Smooth muscle cell (in vitro differentiated cells): ENCODE data around the gene RHOU. TPM values are rescaled to one million over a fixed set of nuclear protein-coding genes. Genes with fewer than 3 reads are reported as not detected.
A peak's percentile ranks its signal among the peaks of the same experiment; 100 is the strongest.

Experiments
- DNase-seq: peaks from one replicate; lab custom pipeline; 2025; ENCODE audit not compliant: unreplicated experiment; lab: John Stamatoyannopoulos, UW
- H2AFZ ChIP-seq: fragments of 200-600 bp; sonication (generic); 2 replicates; pipeline ENCODE4 v1.6.0; 2016; ENCODE audit warnings: antibody characterized with exemption, low read depth, mild to moderate bottlenecking
- H3F3A ChIP-seq: fragments of 200-600 bp; sonication (generic); 2 replicates; pipeline ENCODE4 v1.6.0; 2017; ENCODE audit warnings: antibody characterized with exemption, low read depth
- H3K27ac ChIP-seq: fragments of 200-600 bp; sonication (generic); 2 replicates; pipeline ENCODE4 v1.5.1; 2016; ENCODE audit warnings: low read depth, mild to moderate bottlenecking
- H3K27me3 ChIP-seq: fragments of 200-600 bp; sonication (generic); 2 replicates; pipeline ENCODE4 v1.6.1; 2016; ENCODE audit warnings: low read depth, mild to moderate bottlenecking
- H3K36me3 ChIP-seq: fragments of 200-600 bp; sonication (generic); 2 replicates; pipeline ENCODE4 v1.5.1; 2016; ENCODE audit warnings: low read depth
- H3K4me1 ChIP-seq: fragments of 200-600 bp; sonication (generic); 2 replicates; pipeline ENCODE4 v1.5.1; 2016; ENCODE audit warnings: low read depth
- H3K4me2 ChIP-seq: fragments of 200-600 bp; sonication (generic); 2 replicates; pipeline ENCODE4 v1.6.0; 2016; ENCODE audit warnings: mild to moderate bottlenecking
- H3K4me3 ChIP-seq: fragments of 200-600 bp; sonication (generic); 2 replicates; pipeline ENCODE4 v1.5.1; 2016; ENCODE audit warnings: mild to moderate bottlenecking
- H3K79me2 ChIP-seq: fragments of 200-600 bp; sonication (generic); 2 replicates; pipeline ENCODE4 v1.6.0; 2016; ENCODE audit warnings: low read depth, mild to moderate bottlenecking
- H3K9ac ChIP-seq: fragments of 200-600 bp; sonication (generic); 2 replicates; pipeline ENCODE4 v1.6.0; 2016; ENCODE audit warnings: low read depth
- H3K9me3 ChIP-seq: fragments of 200-600 bp; sonication (generic); replicated peaks from 2 replicates; pipeline ENCODE4 v1.5.1; 2016; ENCODE audit warnings: low read depth
- H4K20me1 ChIP-seq: fragments of 200-600 bp; sonication (generic); 2 replicates; pipeline ENCODE4 v1.6.0; 2016; ENCODE audit warnings: low read depth
- WGBS: methylation state at CpG from one replicate; pipeline ENCODE4 v1.1.7; 2016; ENCODE audit warnings: low lambda C conversion rate; 5-methylcytosine and 5-hydroxymethylcytosine counted together
- polyA plus RNA-seq: library from polyadenylated mRNA; unstranded; fragments of >200 nt; fragmentation: Nextera tagmentation; extraction: Ambion mirVana; gene quantifications from 2 replicates; pipeline ENCODE4 v1.2.1, GENCODE V29; 2016
- total RNA-seq: library from RNA; depleted of rRNA; stranded (reverse); fragments of >200 nt; gene quantifications from 2 replicates; pipeline ENCODE4 v1.2.3, GENCODE V29; 2014
- TF ChIP-seq, protein P1 (sequence below): fragments of 200-600 bp; sonication (generic); IDR thresholded peaks from 2 replicates; pipeline ENCODE4 v1.5.1; 2017; ENCODE audit warnings: borderline replicate concordance, mild to moderate bottlenecking, antibody characterized with exemption; ENCODE audit not compliant: insufficient read depth, poor library complexity, severe bottlenecking

Gene RHOU
- total and polyA plus RNA-seq, 2 experiments from 2014 or later = 25.8 to 50.6 TPM

GRCh38 chr1:228717081-228717480 is 18.2 kb upstream of the RHOU start:
- Histone ChIP-seq H3F3A (no peaks in the 10 kb centered on the region), H3K79me2 (no peaks in the 10 kb centered on the region), H3K4me2 (no peak overlapping the region), H3K27ac (no peak overlapping the region), H3K36me3 (no peaks in the 10 kb centered on the region), H4K20me1 (no peaks in the 10 kb centered on the region), H3K9ac (no peak overlapping the region), H3K9me3 (no peaks in the 10 kb centered on the region), H2AFZ (no peak overlapping the region), H3K4me3 (no peak overlapping the region), H3K4me1 (no peaks in the 10 kb centered on the region), H3K27me3 (no peaks in the 10 kb centered on the region)
- 96% methylated on average over 1 of the region's 1 CpG for WGBS
- no peak for DNase-seq
- TF ChIP-seq, protein P1, sequence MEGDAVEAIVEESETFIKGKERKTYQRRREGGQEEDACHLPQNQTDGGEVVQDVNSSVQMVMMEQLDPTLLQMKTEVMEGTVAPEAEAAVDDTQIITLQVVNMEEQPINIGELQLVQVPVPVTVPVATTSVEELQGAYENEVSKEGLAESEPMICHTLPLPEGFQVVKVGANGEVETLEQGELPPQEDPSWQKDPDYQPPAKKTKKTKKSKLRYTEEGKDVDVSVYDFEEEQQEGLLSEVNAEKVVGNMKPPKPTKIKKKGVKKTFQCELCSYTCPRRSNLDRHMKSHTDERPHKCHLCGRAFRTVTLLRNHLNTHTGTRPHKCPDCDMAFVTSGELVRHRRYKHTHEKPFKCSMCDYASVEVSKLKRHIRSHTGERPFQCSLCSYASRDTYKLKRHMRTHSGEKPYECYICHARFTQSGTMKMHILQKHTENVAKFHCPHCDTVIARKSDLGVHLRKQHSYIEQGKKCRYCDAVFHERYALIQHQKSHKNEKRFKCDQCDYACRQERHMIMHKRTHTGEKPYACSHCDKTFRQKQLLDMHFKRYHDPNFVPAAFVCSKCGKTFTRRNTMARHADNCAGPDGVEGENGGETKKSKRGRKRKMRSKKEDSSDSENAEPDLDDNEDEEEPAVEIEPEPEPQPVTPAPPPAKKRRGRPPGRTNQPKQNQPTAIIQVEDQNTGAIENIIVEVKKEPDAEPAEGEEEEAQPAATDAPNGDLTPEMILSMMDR = no peak

GRCh38 chr1:228721407-228721806 is 13.9 kb upstream of the RHOU start:
- H3K27me3 ChIP-seq = no peaks in the 10 kb centered on the region
- H2AFZ ChIP-seq = no peak overlapping the region
- H3K79me2 ChIP-seq = no peaks in the 10 kb centered on the region
- no peak overlapping the region for H3K4me3 ChIP-seq
- H3K9me3 ChIP-seq = no peaks in the 10 kb centered on the region
- no peaks in the 10 kb centered on the region for H3K4me1 ChIP-seq
- no peak overlapping the region for H3K9ac ChIP-seq
- no peak overlapping the region for H3K4me2 ChIP-seq
- no peaks in the 10 kb centered on the region for H3F3A ChIP-seq
- H3K36me3 ChIP-seq = no peaks in the 10 kb centered on the region
- DNase-seq = no peak
- 81% methylated on average over 10 of the region's 10 CpGs for WGBS
- H4K20me1 ChIP-seq = no peaks in the 10 kb centered on the region
- TF ChIP-seq, protein P1 = no peak
- H3K27ac ChIP-seq = peak overlapping the region; percentile 8

GRCh38 chr1:228723287-228723686 is 12.0 kb upstream of the RHOU start:
- no peaks in the 10 kb centered on the region for H3K36me3 ChIP-seq
- H3K27ac ChIP-seq = no peak overlapping the region
- H2AFZ ChIP-seq = no peak overlapping the region
- H3K9me3 ChIP-seq = no peaks in the 10 kb centered on the region
- H3K79me2 ChIP-seq = no peaks in the 10 kb centered on the region
- TF ChIP-seq, protein P1 = no peak
- H3K4me1 ChIP-seq = no peaks in the 10 kb centered on the region
- no peaks in the 10 kb centered on the region for H3K27me3 ChIP-seq
- WGBS = 70% methylated on average over 6 of the region's 6 CpGs
- no peak overlapping the region for H3K9ac ChIP-seq
- no peak overlapping the region for H3K4me3 ChIP-seq
- H3K4me2 ChIP-seq = no peak overlapping the region
- no peaks in the 10 kb centered on the region for H4K20me1 ChIP-seq
- DNase-seq = no peak
- H3F3A ChIP-seq = no peaks in the 10 kb centered on the region

GRCh38 chr1:228723921-228724320 is 11.4 kb upstream of the RHOU start:
- no peak for DNase-seq
- Histone ChIP-seq H3K4me2 (no peak overlapping the region), H3K27ac (no peak overlapping the region), H3K4me1 (no peaks in the 10 kb centered on the region), H3F3A (no peaks in the 10 kb centered on the region), H3K36me3 (no peaks in the 10 kb centered on the region), H3K79me2 (no peaks in the 10 kb centered on the region), H2AFZ (no peak overlapping the region), H3K27me3 (no peaks in the 10 kb centered on the region), H3K9ac (no peak overlapping the region), H4K20me1 (no peaks in the 10 kb centered on the region), H3K4me3 (no peak overlapping the region), H3K9me3 (no peaks in the 10 kb centered on the region)
- WGBS = 78% methylated on average over 6 of the region's 6 CpGs
- TF ChIP-seq, protein P1 = no peak
